Keratinocyte (primary cell): ENCODE measurements around the gene ABCC9. TPM values are rescaled to one million over a fixed set of nuclear protein-coding genes. Genes with fewer than 3 reads are reported as not detected.

Experiments used
- DNase-seq: peaks from one replicate; pipeline ENCODE4 v3.0.0-alpha.2; 2011; ENCODE audit warnings: low read depth, missing footprints, low spot score
- FAIRE-seq: peaks from 2 replicates; lab custom pipeline; 2011; peaks lifted over from hg19 to GRCh38; lab: Jason Lieb, UNC
- H2AFZ ChIP-seq: 2 replicates; pipeline ENCODE4 v1.6.0; 2012; ENCODE audit warnings: low read length, control low read depth, inconsistent platforms; ENCODE audit not compliant: control insufficient read depth
- H3K27ac ChIP-seq: 2 replicates; pipeline ENCODE4 v1.5.1; 2011; ENCODE audit warnings: low read length; ENCODE audit not compliant: control insufficient read depth, insufficient read depth
- H3K27me3 ChIP-seq: 3 replicates; pipeline ENCODE4 v1.6.0; 2011; ENCODE audit warnings: low read length; ENCODE audit not compliant: control insufficient read depth, insufficient read depth; ENCODE audit errors: extremely low read depth
- H3K36me3 ChIP-seq, 2 experiments: 2 replicates in 1 of 2; 3 replicates in 1 of 2; pipeline ENCODE4 v1.5.1; 2011; ENCODE audit warnings: low read length in 2 of 2, mild to moderate bottlenecking in 1 of 2; ENCODE audit not compliant: control insufficient read depth in 2 of 2, insufficient read depth in 2 of 2; ENCODE audit errors: extremely low read depth in 1 of 2
- H3K4me1 ChIP-seq: 3 replicates; pipeline ENCODE4 v1.5.1; 2011; ENCODE audit warnings: low read length; ENCODE audit not compliant: control insufficient read depth, insufficient read depth; ENCODE audit errors: extremely low read depth
- H3K4me2 ChIP-seq: 3 replicates; pipeline ENCODE4 v1.6.0; 2011; ENCODE audit warnings: low read depth, low read length; ENCODE audit not compliant: control insufficient read depth, insufficient read depth; ENCODE audit errors: extremely low read depth
- H3K4me3 ChIP-seq, 3 experiments: fragments of 200-600 bp in 1 of 3; sonication (generic) in 1 of 3; 2 replicates in 2 of 3; 3 replicates in 1 of 3; pipeline ENCODE4 v1.5.1; 2011 to 2016; ENCODE audit warnings: low read length in 3 of 3, mild to moderate bottlenecking in 3 of 3, control low read depth in 2 of 3, inconsistent platforms in 1 of 3, low read depth in 1 of 3, mixed read lengths in 1 of 3, mixed run types in 1 of 3, moderate library complexity in 1 of 3; ENCODE audit not compliant: control insufficient read depth in 2 of 3, insufficient read depth in 2 of 3; ENCODE audit errors: extremely low read depth in 1 of 3
- H3K79me2 ChIP-seq: 2 replicates; pipeline ENCODE4 v1.6.0; 2012; ENCODE audit warnings: low read length; ENCODE audit not compliant: control insufficient read depth, insufficient read depth
- H3K9ac ChIP-seq: 3 replicates; pipeline ENCODE4 v1.6.0; 2011; ENCODE audit warnings: low read length; ENCODE audit not compliant: control insufficient read depth, insufficient read depth; ENCODE audit errors: extremely low read depth
- H3K9me1 ChIP-seq: 3 replicates; pipeline ENCODE4 v1.6.0; 2011; ENCODE audit warnings: low read length; ENCODE audit not compliant: control insufficient read depth, insufficient read depth; ENCODE audit errors: extremely low read depth
- H3K9me3 ChIP-seq: 2 replicates; pipeline ENCODE4 v1.5.1; 2012; ENCODE audit warnings: low read depth, low read length; ENCODE audit not compliant: control insufficient read depth
- H4K20me1 ChIP-seq: 3 replicates; pipeline ENCODE4 v1.6.0; 2011; ENCODE audit warnings: low read length; ENCODE audit not compliant: control insufficient read depth, insufficient read depth; ENCODE audit errors: extremely low read depth
- CTCF ChIP-seq, 3 experiments: IDR thresholded peaks in 1 of 3; conservative IDR thresholded peaks in 1 of 3; optimal IDR thresholded peaks in 1 of 3; 2 replicates in 2 of 3; 3 replicates in 1 of 3; pipeline versions ENCODE3 to v1.5.1; 2011; ENCODE audit warnings: low read length in 3 of 3, mild to moderate bottlenecking in 3 of 3, moderate library complexity in 2 of 3, control low read depth in 1 of 3, inconsistent platforms in 1 of 3; ENCODE audit not compliant: insufficient read depth in 2 of 3; ENCODE audit errors: extremely low read depth in 1 of 3
- EZH2 ChIP-seq: IDR thresholded peaks from one replicate; pipeline ENCODE4 v1.6.1; 2012; ENCODE audit warnings: inconsistent platforms, mild to moderate bottlenecking, low read length, moderate library complexity
- dilution Hi-C: fragments of 300-500 bp; cut with MboI; formaldehyde crosslinking; loops from one replicate; pipeline ENCODE4 v1.7.0; 2020; ENCODE audit warnings: low sequenced_read_pairs; ENCODE audit not compliant: extremely low pct_ligation_motif_present
- polyA plus RNA-seq, 5 experiments: library from polyadenylated mRNA; depleted of rRNA in 3 of 5; stranded (reverse) in 3 of 5; stranded (forward) in 1 of 5; unstranded in 1 of 5; fragments of >200 nt; gene quantifications; 1 replicate in 1 of 5; 2 replicates in 3 of 5; 3 replicates in 1 of 5; pipeline versions ENCODE4 v1.2.1 to v1.2.3, GENCODE V29; 2011 to 2012; ENCODE audit warnings: missing spikeins in 2 of 5, low read depth in 1 of 5, low replicate concordance in 1 of 5

ABCC9 gene
- polyA plus RNA-seq, 1 donor (not counting 4 experiments of a cell fraction or from before 2014, with no cell fraction given), result not detected

GRCh38 chr12:21843795-21844194, 97.4 kb downstream of the ABCC9 start:
- H2AFZ ChIP-seq, result no peak overlapping the region
- H3K4me3 ChIP-seq, result no peak overlapping the region
- H3K9me3 ChIP-seq, result no peaks in the 10 kb centered on the region
- H3K36me3 ChIP-seq, result no peaks in the 10 kb centered on the region
- DNase-seq (no peak), FAIRE-seq (no peak)
- no peaks in the 10 kb centered on the region for H3K4me1 ChIP-seq
- dilution Hi-C loops, result no loop called here
- H3K27me3 ChIP-seq, result no peaks in the 10 kb centered on the region
- no peak overlapping the region for H3K4me2 ChIP-seq
- H3K9me1 ChIP-seq, result no peaks in the 10 kb centered on the region
- no peak for TF ChIP-seq CTCF (optimal IDR thresholded peaks at IDR 0.05 in 1 of 3, IDR thresholded peaks at IDR 0.05 in 1 of 3, conservative IDR thresholded peaks at IDR 0.05 in 1 of 3; ENCODE audit: extremely low read depth in 1 of 3, insufficient read depth in 2 of 3, low read length in 3 of 3)
- TF ChIP-seq EZH2, result no peak
- H3K79me2 ChIP-seq, result no peaks in the 10 kb centered on the region
- no peak overlapping the region for H3K27ac ChIP-seq
- H3K9ac ChIP-seq, result no peak overlapping the region
- H4K20me1 ChIP-seq, result no peaks in the 10 kb centered on the region

GRCh38 chr12:21839776-21840175, 101.5 kb downstream of the ABCC9 start:
- Histone ChIP-seq H3K36me3 (no peaks in the 10 kb centered on the region), H4K20me1 (no peaks in the 10 kb centered on the region), H3K4me3 (no peak overlapping the region), H3K9ac (no peak overlapping the region), H3K4me1 (no peaks in the 10 kb centered on the region), H3K27me3 (no peaks in the 10 kb centered on the region), H3K4me2 (no peak overlapping the region), H3K9me1 (no peaks in the 10 kb centered on the region), H3K27ac (no peak overlapping the region), H2AFZ (no peak overlapping the region), H3K9me3 (no peaks in the 10 kb centered on the region), H3K79me2 (no peaks in the 10 kb centered on the region)
- DNase-seq (no peak), FAIRE-seq (no peak)
- no peak for TF ChIP-seq CTCF (optimal IDR thresholded peaks at IDR 0.05 in 1 of 3, IDR thresholded peaks at IDR 0.05 in 1 of 3, conservative IDR thresholded peaks at IDR 0.05 in 1 of 3; ENCODE audit: extremely low read depth in 1 of 3, insufficient read depth in 2 of 3, low read length in 3 of 3)
- TF ChIP-seq EZH2, result no peak
- dilution Hi-C loops, result no loop called here
